GM18498 (cell line): Measurements from ENCODE around the gene USP7.
"Not testable (repeated sequence)": the region's sequence is repeated elsewhere in the genome, so short reads cannot be mapped to it uniquely, and the experiment has no call there.

Source experiments
- ATAC-seq: cut with Tn5 transposase; IDR thresholded peaks from one replicate; pipeline ENCODE4 v1.9.1; 2021; ENCODE audit warnings: mild to moderate bottlenecking, moderate library complexity; ENCODE audit not compliant: unreplicated experiment

Gene USP7

DNA sequence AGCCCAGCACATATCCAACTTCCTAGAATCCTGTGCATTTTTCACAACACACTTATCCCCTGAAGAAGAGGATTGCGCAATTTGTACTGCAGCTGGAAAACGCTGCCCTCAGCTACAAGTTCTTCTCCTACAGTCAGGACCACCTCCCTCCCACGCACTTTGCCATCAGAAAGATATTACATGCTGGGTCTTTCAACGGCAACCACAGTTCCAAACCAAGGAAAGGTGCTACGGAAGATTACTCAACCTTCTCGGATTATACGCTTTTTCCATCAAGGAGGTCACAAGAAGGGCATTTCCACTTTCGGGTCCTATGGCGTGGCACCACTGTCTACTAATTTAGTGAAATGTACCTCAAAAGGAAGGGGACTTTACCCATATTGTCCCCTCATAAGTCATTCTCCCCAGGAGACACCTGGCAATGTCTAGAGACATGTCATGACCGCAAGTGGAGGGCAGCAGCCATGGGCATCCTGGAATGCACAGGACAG is 35.2 kb downstream of the USP7 start:
- ATAC-seq, result no peak

DNA sequence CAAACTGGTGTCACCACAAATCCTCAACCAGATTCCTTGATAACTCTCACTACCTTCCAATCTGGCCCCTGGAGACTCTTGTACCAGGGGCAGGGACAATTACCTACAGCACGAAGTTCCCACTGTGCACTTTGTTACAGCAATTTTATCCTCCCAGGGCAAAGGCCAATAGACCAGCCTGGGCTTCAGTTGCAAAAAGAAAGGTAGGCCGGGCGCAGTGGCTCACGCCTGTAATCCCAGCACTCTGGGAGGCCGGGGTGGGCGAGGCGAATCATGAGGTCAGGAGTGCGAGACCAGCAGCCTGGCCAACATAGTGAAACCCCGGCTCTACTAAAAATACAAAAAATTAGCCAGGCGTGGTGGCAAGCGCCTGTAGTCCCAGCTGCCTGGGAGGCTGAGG is 36.9 kb downstream of the USP7 start:
- ATAC-seq, result no peak

DNA sequence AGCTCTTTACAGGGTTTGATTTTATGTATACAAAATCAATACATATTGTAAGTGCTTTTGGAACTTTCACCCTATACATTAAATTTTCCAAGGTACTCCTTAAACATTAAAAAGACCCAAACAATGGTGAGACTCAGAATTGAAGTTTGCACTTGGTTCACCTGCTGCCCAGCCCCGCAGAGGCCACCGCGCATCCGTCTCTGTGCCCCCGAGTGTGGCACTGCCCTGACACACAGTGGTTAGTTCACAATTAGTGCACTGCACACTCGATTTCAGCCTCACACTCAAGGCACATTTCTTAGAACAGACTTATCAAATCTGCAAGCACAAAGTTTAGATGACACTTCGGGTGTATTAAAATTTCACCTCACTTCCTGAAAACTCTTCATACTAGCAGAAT is 38.3 kb downstream of the USP7 start:
- ATAC-seq, result no peak

DNA sequence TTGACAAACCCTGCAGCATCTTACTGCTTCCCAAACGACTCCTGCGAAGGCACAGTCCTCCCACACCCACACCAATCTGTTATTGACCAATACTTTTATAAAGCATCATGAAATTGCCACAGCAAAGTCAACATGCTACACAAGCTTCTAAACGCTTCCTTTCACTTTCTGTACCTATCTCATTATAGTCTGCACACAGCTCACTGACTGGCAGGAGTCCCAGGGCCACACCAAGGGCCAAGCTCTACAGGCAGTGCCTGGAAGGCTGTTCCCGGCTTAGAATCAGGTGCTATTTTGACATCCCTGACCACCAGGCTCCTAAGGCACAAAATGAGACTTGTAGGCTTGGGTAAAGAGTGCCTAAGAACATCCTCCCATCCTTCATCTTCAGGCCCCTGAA is 39.5 kb downstream of the USP7 start:
- ATAC-seq, result no peak

DNA sequence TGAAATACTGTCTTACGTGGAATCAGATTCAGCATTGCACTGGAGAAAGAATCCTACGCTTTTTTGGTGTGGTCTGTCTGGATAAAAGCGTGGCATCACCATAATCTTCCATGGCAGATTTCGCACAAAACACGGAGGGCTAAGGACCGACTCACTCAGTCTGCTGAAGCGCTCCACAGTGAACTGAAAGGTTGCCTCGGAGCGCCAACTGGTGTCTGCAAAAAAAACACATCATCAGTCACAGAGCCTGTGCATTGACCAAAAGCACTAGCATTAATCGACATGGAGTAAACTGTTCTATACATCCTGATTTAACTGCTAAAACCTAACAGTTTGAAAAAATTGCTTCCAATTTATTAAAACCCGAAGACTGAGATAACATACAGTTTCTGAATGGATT is 40.5 kb downstream of the USP7 start:
- no peak for ATAC-seq

DNA sequence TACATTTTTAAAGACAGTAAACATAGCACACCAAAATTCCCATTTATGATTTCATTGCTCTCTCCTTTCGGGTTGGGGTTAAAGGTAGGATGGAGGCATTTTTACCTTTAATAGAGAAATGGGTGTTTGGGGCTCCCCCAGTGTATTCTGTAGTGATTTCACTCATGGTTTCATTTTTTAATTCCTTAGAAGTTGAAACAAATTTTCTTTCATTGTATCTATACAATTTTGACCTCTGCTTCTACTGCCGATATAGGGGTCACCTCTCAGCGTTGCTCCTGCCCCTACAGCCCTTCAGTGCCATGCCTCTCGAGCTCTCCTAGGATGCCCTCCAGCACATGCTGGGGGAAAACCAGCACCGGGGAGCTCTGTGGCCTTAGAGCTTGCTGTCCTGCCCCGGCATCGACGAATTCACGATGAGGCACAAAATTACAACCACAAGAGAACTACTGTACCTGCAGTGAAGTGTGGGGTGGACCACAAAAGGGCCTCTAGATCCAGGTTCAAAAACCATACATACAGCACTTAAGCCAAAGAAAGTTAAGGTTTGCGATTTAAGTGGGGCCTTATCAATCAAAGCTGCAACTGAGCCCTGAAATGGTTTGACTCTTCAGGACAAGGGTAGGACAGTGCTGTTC is 42.2 kb downstream of the USP7 start:
- no peak for ATAC-seq

DNA sequence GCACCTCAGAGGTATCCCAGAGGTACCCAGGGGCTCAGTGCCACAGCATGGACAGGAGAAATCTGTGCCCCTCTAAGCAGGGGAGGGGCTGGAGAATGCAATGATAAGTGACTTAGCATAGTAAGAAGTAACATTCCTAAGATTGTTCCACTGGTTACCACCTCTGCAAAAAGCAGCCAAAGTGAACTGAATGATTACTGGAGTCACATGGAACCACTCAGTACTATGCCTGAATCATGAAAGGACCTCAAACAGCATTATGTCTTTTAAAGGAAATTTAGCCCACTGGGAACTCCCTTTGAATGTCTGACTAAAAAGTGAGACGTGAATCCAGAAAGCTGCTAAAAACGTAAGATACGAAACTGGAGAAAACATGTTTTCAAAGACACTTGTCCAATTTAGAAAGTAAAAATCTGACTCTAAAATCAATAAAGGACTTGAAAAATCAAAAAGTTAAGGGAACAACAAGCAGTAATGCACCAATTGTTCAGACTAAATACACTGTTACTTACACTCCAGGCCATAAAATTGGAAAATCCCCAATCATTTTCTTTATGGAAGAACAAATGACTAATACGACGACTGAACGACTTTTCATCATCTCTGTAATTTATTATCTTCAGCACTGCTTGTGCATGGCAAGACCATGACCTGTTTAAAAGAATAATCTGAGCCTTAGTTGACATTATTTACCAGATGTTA is 42.9 kb downstream of the USP7 start:
- ATAC-seq, result no peak

DNA sequence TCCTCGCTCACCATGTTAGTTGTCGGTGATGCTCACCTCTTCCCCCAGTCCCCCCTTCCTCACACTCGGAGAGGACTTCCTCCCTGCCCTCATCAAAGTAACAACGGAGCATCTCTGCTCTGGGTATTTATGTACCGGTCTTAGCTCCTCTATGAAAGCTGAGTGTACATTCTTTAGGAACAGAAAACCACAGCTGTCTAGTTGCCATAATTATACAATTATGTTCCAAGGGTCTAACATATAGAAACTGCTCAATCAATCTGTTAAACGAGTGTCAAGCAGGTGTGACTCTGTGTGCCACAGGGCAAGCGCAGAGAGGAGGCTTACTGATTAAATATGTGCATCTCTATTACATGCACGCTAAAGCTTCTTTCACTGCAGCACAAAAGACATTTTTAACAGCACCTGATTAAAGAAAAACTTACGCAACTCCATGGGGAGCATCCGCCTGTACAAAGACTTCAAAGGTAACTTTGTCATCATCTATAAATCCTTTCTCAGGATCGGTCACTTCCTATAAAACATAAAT is 43.7 kb downstream of the USP7 start:
- ATAC-seq, result no peak

DNA sequence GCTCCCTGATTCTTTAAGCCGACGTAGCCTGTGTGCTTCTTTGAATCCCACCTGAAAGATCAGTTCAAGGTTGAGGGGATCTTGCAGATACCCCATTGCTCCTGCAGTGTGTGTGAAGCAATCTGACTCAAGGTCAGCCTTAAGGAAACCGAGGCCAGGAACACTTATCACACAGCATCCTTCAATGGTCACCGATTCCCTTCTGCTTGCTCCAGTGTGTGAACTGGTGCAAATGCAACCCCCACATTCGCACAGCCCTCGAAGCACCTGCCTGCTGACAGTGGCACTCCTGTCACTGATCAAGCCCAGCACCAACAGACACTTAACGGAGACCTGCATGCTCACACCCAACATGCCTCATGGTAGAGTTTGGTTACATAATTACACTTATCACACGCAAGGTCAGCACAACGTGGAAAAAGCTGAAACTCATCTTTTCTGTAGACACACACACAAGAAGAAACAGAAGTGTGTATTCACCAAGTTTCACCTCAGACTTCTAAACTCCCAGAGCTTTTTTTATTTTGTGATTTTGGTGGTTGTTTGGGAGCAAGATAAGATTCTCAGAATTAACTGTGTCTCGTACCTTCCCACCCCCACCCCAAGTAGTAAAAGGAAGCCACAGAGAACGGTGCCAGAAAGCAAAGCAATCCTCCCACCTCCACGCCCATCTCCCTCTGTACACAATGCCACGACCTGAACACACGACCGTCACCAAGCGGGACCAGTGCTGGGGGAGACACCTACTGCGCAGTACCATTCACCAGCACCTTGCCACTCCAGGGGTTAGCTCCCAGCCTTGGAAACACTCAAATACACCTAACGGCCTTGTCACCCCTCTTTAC is 44.4 kb downstream of the USP7 start:
- no peak for ATAC-seq

DNA sequence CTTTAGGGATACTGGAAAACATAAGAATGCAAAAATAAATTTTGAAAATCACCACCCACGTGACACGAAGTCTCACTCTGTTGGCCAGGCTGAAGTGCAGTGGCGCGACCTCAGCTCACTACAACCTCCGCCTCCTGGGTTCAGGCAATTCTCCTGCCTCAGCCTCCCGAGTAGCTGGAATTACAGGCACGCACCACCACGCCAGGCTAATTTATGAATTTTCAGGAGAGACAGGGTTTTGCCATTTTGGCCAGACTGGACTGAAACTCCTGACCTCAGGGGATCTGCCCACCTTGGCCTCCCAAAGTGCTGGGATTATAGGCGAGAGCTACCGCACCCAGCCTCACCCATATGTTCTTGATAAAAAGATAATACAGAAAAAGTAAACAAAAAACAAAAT is 46.4 kb downstream of the USP7 start:
- ATAC-seq, result not testable (repeated sequence)

DNA sequence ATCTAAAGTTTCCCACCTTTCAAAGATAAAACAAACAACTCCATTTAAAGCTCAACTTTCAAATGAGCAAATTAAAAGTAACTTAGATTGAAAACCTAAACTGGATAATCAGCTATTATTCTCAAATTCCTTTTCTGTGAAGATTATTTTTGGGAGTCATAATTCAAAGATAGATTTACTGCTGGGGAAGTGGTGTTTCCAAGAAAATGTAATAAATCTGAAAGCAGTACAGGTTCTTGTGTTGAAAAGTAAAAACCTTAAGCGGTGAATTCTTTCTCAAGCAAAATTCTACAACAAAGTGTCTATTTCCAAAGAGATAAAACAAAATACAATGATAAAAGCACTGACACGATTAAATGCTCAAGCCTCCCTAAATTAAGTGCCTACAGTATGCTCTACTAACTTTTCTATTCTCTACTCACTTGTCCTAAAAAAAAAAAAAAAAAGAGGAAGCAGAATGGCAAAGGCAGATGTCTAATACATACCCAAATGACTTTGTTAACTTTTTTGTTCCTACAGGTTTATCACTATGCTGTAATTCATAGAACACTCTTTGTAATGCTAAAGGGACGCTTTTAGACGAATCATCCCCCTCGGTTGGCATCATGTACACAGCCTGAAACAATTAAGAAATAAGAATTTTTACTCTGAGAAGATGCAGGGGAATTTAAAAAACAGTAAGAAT is 47.0 kb downstream of the USP7 start:
- ATAC-seq, result no peak

DNA sequence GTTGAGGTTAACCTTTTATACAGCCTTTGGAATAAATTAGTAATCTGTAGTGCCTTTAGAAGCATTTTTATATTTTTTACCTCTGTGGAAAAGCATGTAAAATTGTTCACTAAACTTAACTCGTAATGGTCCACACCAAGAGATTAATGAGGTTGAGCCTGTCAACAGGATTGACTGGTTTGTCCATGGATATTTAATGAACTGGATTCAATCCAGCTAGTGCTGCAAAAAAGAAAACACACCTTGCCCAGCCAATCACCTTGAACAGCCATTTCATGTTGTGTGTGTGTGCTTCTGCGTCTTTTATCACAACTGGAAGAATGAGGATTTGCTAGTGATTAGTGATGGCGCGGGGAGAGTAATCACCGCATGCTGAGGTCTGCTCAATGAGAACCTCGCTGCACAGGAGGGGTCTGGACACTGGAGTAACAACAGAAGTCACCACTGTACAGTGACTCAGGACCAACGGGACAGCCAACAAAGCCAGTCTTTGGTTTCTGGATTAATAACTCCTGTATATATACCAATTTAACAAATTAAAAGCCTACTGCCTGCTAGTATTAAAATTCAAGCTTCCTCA is 47.9 kb downstream of the USP7 start:
- no peak for ATAC-seq

DNA sequence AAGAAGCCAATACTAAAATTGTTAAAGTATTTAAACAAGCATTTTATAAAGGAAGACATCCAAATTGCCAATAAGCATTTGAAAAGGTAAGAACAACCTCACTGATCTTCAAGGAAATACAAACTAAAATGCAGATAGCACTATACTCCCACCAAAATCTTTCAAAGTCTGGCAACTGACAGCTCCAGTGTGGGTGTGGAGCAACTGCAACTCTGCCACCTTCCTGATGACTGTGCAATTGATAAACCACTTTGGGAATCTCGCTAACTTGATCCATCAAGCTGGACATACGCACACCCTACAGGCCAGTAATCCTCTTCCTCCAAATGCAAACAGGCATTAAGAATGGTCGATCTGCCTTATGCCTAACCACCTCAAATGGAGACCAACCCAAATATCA is 49.6 kb downstream of the USP7 start:
- ATAC-seq, result no peak

DNA sequence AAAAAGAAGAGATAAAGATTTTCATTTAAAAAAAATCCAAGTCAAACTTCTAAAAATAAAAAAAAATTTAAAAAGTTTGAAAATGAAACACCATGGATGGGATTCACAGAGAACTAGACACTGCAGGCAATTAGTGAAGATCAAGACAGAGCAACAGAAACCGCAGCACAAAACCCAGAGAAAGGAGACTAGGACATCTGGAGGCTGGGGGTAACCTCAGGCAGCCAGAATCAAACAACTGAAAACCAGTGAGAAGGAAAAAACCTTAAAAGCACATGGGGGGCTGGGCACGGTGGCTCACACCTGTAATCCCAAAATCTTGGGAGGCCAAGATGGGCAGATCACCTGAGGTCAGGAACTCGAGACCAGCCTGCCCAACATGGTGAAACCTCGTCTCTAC is 50.9 kb downstream of the USP7 start:
- ATAC-seq, result no peak

DNA sequence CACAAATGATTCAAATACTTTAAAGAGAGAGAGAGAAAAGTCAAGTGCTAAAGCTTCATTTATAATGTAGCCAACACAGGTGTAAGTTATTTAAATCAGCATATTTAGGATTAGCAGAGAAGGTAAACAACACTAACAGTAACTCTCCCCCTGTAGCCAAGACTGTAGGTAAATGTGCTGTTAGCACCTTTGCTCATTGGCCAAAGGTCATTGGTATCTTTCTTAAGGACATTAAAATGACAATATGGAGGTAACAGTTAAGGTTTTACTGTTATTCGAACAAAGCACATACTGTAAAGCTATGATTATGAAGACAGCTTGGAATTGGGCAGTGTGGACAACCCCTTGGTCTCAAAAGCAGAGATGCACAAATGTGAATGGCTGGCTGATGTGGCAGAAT is 52.9 kb downstream of the USP7 start:
- no peak for ATAC-seq

DNA sequence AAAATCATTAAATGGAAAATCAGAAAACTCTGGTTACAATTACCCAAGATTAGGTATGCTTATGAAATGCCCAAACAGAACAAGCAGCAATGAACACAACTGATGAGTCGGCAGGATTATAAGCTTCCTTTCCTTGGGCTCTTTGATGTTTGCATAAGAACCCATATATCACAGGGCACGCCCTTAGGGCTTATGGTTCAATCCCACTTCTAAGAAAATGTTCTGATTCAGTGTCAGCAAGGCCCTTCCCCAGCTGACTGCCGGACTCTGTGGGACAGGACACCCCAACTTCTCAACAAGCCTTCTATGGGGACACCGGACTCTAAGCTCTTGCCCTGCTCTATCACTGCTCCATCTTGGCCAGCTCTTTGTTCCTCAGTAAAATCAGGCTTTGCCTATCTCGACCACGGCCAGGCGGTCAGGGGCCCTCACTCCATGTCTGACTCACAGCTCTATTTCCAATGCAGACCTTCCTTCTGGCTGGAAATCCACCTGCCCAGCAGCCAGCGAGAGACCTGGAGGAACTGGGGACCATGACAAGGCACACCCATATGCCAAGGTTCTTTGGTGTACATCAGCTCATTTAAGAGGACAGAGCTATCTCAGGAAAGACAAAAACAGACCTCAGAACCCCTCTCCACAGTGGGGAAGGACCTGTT is 54.8 kb downstream of the USP7 start:
- no peak for ATAC-seq

DNA sequence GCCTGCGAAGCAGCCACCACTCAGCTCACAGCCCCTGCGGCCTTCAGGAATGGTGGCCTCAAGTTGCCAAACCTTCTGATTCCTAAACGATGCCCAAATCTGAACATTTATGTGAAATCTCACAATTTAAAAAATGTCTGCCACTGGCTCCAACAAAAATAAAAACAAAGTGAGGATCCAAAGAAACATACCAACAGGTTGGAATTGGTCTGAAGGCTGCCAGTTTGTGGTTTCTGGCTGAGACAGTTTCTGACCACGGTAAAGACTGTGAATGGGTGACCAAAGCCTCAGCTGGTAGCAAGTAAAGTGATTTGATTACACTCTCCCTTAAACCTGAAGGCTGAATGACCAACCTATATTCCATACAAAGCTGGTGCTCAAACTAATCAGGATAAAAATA is 56.6 kb downstream of the USP7 start:
- no peak for ATAC-seq

DNA sequence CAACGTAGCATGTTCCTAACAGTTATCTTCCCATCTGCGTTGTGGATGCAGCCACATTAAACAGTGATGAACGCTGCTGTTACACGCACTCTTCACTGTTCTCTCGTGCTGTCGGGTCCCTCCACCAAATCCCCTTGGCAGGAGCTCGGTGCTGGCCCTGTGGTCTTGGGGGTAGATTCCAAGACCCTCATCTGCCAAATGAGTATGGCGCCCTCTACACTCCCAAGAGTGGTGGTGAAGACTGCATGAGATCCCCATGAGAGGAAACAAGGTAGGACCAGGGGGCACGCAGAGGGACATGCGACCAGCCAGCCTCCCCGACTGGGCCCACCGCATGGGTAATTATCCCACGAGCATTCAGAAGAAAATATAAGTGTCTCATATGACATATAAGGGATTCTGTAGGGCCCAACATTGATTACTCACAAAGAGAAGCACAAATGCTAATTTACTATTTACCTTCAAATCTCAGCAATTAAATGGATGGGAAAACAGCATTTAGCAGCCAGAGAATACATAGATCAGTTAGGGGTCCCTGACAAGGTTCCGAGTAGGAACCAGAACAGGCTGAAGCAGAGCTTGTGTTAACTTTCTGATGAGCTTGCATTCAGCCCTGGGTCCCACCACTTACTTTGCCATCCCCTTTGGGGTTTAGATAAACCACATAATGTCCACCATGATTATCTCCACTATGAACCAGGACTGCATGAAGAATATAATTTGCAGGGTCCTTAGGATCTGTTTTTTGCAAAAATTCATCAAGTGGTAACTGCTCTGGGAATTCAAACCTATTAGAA is 57.7 kb downstream of the USP7 start:
- no peak for ATAC-seq

DNA sequence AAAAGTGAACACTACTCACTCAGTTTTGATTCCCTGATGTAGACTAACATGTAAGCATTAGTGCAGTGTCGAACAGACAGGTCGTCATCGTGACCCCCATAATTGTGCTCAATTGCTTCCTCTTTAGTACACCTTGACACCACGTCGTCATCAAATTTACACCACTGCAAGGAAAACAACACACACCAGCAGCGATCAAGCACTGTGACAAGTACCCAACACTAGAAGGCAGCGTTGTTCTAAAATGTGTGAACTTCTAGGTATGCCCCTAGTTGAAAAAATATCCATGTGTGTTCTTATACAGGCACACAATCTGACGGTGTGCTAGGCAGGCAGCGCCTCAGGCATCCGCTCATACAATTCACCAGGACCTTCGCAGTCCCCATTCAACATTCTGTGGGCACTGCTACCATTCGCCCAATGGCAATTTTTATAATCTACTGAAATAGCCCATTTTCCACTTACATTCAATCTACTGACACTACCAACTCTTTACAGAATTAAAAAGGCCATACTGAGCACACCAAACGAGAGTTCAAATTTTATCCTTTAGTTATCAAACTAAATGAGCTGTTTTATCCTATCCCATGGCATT is 58.4 kb downstream of the USP7 start:
- no peak for ATAC-seq
